Measurements from ENCODE around the gene STXBP5. TPM values are rescaled to one million over a fixed set of nuclear protein-coding genes. Genes with fewer than 3 reads are reported as not detected.

Gene STXBP5
- total RNA-seq, 1 experiment from 2014 or later, result 11.6 TPM

GRCh38 chr6:147384737-147385710 is 180.8 kb downstream of the STXBP5 start:
- H4K5ac ChIP-seq (ENCODE audit: insufficient read length, low read depth, low read length), result no peak overlapping the region
- H2BK15ac ChIP-seq (ENCODE audit: low read depth, low read length), result no peak overlapping the region
- H3K14ac ChIP-seq (ENCODE audit: insufficient read depth, low read length), result no peak overlapping the region
- no CpG with 5 or more reads among the region's 6 CpGs for WGBS (ENCODE audit: extremely low coverage, insufficient read length, low lambda C conversion rate)
- H4K20me1 ChIP-seq (ENCODE audit: control insufficient read depth, insufficient read depth, insufficient read length), result no peaks in the 10 kb centered on the region
- no peak overlapping the region for H2AFZ ChIP-seq (ENCODE audit: low read length)
- Mint-ChIP-seq H3K36me3 (ENCODE audit: insufficient read depth in 1 of 3, low read depth in 3 of 3) (peaks cover 14% of the 10 kb centered on the region in 3 experiments), H3K9me3 (peaks cover 7 to 13% of the 10 kb centered on the region in 2 experiments), H3K27me3 (ENCODE audit: low read depth) (no peaks in the 10 kb centered on the region), H3K4me3 (no peak overlapping the region), H3K4me1 (no peaks in the 10 kb centered on the region), H3K27ac (no peak overlapping the region)
- no peak overlapping the region for H3K27ac ChIP-seq (ENCODE audit: insufficient read length, low read depth, low read length)
- H2BK20ac ChIP-seq (ENCODE audit: low read depth, low read length, poor library complexity, severe bottlenecking), result no peak overlapping the region
- H3K79me1 ChIP-seq (ENCODE audit: insufficient read depth, low read depth, low read length, poor library complexity, severe bottlenecking), result no peaks in the 10 kb centered on the region
- no peak overlapping the region for H3K4me2 ChIP-seq (ENCODE audit: insufficient read depth, insufficient read length, low read length)
- H3K56ac ChIP-seq (ENCODE audit: insufficient read length, low read depth, low read length), result no peak overlapping the region
- TF ChIP-seq CTCF (conservative IDR thresholded peaks at IDR 0.05), result no peak
- H3K79me2 ChIP-seq (ENCODE audit: insufficient read depth, low read length), result no peaks in the 10 kb centered on the region
- no peak overlapping the region for H2AK5ac ChIP-seq (ENCODE audit: insufficient read length, low read length)
- H3K23ac ChIP-seq (ENCODE audit: insufficient read length, low read depth, low read length), result no peak overlapping the region
- no peak overlapping the region for H3K18ac ChIP-seq (ENCODE audit: insufficient read length, low read depth, low read length)
- H2BK120ac ChIP-seq (ENCODE audit: low read depth, low read length, poor library complexity, severe bottlenecking), result no peak overlapping the region
- no peak overlapping the region for H4K8ac ChIP-seq (replicated peaks; ENCODE audit: insufficient read length, low read depth, low read length)
- H3K4me1 ChIP-seq (ENCODE audit: insufficient read depth, low read length), result no peaks in the 10 kb centered on the region
- no peak overlapping the region for H3K9ac ChIP-seq (ENCODE audit: extremely low read depth, insufficient read length, low read length)
- H3T11ph ChIP-seq (ENCODE audit: low read length), result no peak overlapping the region
- no peak overlapping the region for H3K4ac ChIP-seq (ENCODE audit: low read depth, low read length)
- no peaks in the 10 kb centered on the region for H3K27me3 ChIP-seq (ENCODE audit: insufficient read depth, low read length)
- no peaks in the 10 kb centered on the region for H3K23me2 ChIP-seq (ENCODE audit: insufficient read length, low read depth, low read length, poor library complexity, severe bottlenecking)
- H2BK12ac ChIP-seq (ENCODE audit: insufficient read length, low read depth, low read length), result no peak overlapping the region
- no peaks in the 10 kb centered on the region for H3K9me3 ChIP-seq (ENCODE audit: control insufficient read depth, low read depth, low read length)
- no peak for DNase-seq
- H4K91ac ChIP-seq (ENCODE audit: insufficient read length, low read depth, low read length), result no peak overlapping the region
- no peak overlapping the region for H2BK5ac ChIP-seq (ENCODE audit: insufficient read length, low read length)

All from H9 (cell line).